Stimulated activated CD4-positive, alpha-beta T cell treated with anti-CD3 and anti-CD28 coated beads, Interleukin-2, amount 100 ng/mL, for 4 hours (primary cell): Measurements from ENCODE around the gene TLK2.
"Not testable (repeated sequence)": the region's sequence is repeated elsewhere in the genome, so short reads cannot be mapped to it uniquely, and the experiment has no call there.

Experiments used
- DNase-seq: peaks from one replicate; pipeline ENCODE4 v3.0.0-alpha.2; 2020; ENCODE audit warnings: low read depth

The TLK2 gene

DNA sequence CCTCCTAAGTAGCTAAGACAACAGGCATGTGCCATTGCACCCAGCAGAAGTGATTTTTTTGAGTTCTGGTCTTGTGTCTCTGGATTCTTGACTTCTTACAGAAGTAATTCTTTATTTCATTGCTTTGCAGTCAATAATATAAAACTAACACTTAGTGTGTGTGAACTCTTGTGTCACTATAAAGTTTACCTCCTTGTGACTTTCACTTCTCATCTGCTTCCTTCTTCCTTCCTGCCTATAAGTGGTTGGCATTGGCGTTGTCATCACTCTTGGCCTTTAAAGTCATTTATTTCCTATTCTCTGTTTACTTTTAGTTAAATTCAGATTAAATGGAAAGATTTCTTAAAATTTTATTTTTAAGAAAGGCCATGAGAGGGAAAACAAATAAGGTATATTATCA lies 12.4 kb downstream of the TLK2 start:
- not testable (repeated sequence) for DNase-seq

DNA sequence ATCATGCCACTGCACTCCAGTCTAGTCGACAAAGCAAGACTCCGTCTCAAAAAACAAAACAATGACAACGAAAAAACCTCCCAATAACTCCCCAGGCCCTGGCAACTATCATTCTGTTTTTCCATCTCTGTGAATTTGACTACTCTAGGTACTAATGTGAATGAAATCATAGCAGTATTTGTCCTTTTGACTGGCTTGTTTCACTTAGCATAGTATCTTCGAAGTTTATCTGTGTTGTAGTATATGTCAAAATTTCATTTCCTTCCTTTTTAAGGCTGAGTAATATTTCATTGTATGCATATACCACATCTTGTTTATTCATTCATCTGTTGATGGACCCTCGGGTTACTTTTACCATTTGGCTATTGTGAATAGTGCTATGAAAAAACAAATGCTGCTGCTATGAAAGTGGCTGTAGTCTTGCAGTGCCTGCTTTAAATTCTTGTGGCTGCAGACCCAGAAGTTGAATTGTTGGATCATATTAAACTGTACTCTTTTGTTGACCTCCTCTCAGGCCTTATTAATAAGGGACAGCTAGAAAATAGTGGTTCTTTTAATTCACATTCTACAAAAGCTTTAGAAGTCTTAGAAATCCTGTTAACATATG lies 14.5 kb downstream of the TLK2 start:
- DNase-seq = not testable (repeated sequence)

DNA sequence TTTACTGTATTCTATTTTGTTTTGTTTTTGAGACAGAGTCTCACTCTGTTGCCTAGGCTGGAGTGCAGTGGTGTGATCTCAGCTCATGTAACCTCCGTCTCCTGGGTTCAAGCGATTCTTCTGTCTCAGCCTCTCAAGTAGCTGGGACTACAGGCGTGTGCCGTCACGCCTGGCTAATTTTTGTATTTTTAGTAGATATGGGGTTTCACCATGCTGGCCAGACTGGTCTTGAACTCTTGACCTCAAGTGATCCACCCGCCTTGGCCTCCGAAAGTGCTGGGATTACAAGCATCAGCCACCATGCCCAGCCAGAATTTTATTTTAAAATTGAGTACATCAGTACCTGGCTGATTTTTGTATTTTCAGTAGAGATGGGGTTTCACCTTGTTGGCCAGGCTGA lies 15.4 kb downstream of the TLK2 start:
- not testable (repeated sequence) for DNase-seq

DNA sequence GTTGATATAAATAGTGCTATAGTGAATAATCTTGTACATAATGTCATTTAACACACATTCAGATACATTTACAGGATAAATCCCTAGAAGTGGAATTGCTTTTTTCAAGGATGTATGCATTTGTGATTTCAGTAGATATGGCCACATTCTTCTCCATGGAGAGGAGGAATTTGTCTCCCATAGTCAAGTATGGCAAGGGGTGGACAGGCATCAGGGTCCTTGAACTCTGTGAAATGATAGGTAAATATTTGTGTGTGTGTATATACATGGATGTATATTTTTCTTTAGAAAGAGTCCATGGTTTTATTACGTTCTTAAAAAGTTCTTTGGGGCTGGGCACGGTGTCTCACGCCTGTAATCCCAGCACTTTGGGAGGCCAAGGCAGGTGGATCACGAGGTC lies 17.7 kb downstream of the TLK2 start:
- DNase-seq = not testable (repeated sequence)

DNA sequence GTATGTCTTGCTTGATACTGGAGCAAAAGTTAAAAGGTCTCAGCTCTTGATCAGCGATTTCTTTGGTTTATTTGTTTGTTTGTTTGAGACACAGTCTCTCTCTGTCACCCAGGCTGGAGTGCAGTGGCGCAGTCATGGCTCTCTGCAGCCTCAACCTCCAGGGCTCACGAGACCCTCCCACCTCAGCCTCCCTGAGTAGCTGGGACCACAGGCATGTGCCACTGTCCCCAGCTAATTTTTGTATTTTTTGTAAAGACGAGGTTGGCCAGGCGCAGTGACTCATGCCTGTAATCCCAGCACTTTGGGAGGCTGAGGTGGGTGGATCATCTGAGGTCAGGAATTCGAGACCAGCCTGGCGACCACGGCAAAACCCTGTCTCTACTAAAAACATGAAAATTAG lies 20.2 kb downstream of the TLK2 start:
- not testable (repeated sequence) for DNase-seq

DNA sequence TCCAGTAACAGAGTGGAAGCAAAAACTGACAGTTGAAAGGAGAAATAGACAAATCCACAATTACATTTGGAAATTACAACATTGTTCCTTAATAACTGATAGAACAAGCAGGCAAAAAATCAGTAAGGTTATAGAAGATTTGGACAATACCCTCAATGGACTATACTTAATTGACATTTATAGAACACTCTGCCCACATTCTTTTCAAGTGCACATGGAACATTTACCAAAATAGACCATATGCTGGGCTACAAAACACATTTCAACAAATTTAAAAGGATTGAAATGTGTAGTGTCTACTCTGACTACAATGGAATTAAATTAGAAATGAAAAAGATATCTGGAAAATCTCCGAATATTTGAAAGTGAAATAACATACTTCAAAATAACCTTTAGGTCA lies 21.8 kb downstream of the TLK2 start:
- not testable (repeated sequence) for DNase-seq

DNA sequence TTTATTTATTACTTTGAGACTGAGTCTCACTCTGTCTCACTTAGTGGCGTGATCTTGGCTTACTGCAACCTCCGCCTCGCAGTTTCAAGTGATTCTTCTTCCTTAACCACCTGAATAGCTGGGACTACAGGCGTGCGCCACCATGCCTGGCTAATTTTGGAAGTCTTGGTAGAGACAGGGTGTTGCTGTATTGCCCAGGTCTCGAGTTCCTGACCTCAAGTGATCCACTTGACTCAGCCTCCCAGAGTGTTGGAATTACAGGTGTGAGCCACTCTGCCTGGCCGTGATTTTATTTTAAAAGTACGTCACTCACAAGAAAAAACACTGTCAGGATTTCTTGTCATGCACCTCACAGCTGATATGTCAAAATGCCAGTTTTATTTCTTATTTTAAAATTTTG lies 26.2 kb downstream of the TLK2 start:
- not testable (repeated sequence) for DNase-seq

DNA sequence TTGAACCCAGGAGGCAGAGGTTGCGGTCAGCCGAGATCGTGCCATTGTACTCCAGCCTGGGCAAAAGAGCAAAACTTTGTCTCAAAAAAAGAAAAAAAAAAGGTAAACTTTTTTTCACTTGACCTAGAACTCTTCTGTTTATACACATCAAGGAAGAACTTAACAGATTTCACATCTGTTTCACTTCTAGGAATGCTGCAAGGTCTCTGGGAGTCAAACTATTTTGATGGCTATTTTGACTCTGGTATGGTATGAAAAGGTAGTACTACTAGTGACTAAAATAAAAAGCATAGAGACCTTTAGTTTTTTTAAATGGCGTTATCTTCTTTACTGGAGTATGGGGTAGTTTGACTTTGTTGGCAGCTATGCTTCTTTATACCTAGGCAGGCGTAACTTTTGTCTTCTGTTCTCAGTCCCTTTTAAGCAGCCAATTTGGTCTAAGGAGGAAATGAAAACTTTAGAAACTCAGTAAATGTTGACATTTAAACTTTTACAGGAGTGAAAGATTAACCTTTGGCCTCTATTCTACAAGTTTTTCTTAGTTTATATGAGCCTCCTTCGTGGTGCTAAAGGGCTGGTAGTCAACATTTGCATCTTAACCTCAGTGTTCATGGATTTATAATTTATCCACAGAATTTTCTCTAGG lies 28.7 kb downstream of the TLK2 start:
- not testable (repeated sequence) for DNase-seq

DNA sequence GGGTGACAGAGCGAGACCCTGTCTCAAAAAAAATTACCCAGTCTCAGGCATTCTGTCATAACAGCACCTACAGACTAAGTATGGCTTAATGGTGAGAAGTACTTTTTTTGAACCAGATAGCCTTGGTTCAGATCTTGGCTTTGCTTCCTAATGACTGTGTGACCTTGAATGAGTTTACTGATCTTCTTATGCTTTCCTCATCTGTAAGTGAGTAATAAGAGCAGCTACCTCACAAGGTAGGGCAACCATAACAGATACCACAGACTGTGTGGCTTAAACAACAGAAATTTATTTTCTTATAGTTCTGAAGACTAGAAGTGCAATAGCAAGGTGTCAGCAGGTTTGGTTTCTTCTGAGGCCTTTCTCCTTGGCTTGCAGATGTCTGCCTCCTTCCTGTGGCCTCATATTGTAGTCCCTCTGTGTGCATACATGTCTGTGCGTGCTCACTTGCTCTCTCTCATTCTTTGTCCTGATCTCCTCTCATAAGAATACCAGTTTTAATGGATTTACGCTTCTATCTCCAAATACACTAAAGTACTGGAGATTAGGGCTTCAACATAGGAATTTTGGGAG lies 31.7 kb downstream of the TLK2 start:
- DNase-seq = not testable (repeated sequence)

DNA sequence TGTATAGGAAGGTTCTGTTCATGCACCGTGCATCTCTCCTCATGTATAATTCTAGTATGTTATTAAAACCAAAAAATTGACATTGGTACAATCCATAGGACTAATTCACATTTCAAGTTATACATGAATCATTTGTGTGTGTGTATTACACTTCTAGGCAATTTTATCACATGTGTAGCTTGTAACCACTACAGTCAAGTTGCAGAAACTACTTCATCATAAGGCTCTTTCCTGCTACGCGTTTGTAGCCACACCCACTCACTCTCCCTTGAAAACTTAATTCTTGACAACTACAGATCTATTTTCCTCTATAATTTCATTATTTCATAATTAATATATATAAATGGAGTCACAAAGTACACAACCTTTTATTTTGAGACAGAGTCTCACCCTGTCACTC lies 32.4 kb downstream of the TLK2 start:
- DNase-seq = not testable (repeated sequence)

DNA sequence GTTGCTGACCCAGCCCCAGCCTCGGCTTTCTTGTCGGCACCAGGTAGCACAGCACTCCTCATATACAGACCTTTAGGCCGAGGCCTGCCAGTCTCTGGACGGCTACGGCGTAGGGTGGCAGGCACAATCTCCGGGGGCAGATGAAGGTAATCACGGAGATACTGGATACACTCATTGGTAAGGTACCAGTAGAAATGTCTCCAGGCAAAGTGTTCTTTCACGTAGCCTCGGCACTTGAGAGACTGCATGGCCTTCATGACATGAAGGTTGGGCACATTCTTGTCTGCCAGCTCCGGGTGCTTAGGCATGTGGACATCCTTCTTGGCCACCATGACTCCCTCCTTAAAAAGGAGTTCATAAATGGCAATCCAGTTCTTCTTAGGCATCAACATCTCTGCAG lies 37.8 kb downstream of the TLK2 start:
- DNase-seq = not testable (repeated sequence)

DNA sequence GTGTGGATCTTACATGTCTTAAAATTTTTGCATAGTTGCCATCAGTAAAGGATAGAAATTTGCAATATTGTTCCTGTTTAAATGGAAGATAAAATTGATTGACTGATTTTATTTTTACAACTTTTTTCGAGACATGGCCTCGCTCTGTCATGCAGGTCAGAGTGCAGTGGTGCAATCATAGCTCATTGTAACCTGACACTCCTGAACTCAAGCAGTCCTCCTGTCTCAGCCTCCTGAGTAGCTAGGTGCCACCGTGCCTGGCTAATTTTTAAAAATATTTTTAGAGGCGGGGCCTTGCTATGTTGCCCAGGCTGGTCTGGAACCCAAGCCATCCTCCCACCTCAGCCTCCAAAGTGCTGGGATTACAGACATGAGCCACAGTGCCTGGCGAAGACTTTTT lies 42.7 kb downstream of the TLK2 start:
- not testable (repeated sequence) for DNase-seq

DNA sequence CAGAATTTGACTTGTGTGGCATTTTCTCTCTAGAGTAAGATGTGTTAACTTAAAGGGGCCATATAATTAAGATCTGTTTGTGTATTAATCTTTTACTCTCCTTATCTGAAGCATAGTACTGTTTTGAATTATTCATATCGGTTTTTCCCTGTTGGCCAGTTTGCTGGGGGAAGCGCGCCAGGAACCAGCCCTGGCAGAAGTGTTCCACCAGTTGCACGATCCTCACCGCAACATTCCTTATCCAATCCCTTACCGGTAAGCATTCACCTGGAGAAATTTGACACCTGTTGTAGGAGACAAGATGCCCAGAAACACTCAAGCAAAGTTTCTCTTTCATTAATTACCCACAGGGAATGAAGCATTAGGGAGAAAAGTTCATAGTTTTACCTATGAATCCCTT lies 45.5 kb downstream of the TLK2 start:
- not testable (repeated sequence) for DNase-seq

DNA sequence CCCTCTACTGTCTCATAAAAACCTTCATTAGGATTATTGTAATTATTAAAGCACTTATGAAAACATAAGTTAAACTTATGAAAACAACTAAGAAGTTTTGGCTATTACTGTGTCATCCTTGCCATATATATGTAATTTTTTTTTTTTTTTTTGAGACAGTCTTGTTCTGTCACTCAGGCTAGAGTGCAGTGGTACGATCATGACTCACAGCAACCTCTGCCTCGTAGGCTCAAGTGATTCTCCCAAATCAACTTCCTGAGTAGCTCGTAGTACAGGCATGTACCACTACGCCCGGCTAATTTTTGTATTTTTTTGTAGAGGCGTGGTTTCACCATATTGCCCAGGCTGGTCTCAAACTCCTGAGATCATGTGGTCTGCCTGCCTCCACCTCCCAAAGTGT lies 46.7 kb downstream of the TLK2 start:
- DNase-seq = not testable (repeated sequence)

DNA sequence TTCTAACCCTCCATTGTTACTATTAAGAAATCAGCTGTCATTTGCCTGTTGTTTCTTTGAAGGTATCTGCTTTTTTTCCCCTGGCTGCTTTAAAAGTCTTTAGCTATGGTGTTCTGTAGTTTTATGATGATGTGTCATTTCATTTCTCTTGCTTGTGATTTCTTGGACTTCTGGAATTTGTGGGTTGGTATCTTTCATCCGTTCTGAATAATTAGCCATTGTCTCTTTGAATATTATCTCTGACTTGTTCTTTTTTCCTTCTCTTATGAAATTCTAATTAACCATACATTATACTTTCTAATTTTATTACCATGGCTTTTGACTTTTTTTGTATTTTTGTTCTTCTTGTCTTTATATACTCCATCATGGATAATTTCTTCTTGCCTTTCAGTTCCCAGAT lies 52.3 kb downstream of the TLK2 start:
- DNase-seq = not testable (repeated sequence)

DNA sequence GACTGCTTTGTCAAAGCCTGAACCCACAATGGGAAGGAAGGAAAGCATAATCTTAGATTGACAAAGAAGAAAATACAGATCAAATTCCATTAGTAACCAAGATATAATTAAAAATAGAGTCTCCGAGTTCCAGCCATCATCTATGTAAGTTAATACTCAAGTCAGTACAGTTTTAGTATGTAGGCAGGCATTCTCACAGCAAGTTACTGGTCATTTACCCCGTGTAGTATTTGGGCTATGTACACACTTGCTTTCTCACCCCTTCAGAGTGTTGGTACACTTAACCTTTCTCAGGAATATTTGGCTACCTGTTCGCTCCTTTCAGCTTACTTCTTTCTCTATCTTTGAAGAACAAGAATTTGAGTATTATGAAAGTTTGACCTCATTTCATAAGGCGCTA lies 57.9 kb downstream of the TLK2 start:
- not testable (repeated sequence) for DNase-seq

DNA sequence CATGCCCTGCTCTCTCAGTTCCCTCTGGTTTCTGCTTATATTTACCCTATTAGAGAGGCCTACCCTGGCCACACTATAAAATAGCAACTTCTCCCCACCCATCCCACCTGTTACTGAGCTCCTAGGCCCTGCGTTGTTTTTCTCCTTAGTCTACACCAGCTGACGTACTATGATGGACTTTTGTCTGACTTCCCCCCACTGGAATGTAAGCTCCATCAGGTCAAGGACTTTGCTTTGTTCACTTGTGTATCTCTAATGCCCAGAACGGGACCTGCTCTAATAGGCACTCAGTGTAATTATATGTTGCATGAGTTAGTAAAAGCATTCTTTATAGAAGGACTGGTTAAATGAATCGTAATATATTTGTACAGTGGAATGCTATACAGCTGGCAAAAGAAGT lies 62.4 kb downstream of the TLK2 start:
- DNase-seq = not testable (repeated sequence)

DNA sequence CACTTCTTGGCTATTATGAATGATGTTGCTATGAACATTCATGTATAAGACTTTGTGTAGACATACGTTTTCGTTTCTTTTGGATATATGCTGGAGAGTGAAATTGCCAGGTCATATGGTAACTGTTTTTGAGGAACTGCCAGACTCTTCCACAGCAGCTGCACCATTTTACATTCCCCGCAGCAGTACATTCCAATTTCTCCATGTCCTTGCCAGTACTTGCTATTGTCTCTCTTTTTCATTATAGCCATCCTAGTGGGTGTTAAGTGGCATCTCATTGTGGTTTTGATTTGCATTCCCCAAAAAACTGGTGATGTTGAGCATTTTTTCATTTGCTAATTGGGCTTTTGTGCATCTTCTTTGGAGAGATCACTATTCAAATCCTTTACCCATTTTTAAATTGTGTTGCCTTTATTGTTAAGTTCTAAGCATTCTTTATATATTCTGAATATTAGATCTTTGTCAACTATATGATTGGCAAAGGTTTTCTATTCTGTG lies 64.7 kb downstream of the TLK2 start:
- DNase-seq = not testable (repeated sequence)

DNA sequence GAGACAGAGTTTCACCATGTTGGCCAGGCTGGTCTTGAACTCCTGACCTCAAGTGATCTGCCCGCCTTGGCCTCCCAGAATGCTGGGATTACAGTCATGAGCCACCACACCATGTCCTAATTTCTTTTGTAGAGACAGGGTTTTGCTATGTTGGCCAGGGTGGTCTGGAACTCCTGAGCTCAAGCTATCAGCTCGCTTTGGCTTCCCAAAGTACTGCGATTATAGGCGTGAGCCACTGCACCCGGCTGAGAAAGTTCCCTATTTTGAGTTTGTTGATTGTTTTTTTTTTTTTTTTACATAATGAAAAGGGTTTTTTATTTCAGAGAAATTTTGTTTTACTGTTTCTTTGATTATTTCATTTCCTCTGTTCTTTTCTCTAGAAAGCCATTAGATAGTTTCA lies 67.4 kb downstream of the TLK2 start:
- not testable (repeated sequence) for DNase-seq

DNA sequence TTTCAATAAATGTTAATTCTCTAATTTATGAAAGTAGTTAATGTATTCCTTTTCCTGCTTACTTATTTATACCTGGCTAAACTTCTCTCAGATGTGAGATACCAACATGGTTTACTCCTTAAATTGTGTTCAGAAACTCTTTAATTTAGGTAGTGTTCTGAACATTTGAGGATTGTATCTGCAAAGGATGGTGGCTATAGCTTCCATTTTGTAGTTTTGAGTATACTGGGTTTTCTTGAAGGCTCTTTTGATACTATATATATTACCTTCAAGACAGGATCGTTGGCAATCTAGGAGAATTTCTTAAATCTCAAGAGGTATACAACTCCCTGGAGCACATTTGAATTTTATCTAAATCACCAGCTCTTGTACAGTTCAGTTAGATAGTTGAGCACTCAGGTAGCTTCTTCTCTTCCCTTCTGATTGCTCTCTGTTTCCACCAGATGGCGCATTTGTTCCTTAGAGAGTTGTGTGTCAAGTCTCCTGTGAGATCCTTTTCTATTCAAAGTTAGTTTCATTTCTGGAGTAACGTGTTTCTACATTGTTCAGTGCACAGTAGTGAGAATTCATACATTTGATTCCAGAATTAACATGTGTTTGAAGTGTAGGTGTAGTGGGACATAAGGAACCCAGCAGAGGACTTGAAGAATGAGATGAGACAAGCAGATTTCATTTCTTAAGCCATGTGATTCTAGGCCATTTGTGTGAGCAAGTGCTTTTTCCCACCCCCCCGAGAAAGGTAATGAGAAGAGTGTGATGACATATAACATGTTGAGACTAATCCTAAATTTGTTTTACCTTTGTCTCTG lies 74.4 kb downstream of the TLK2 start:
- peak; percentile 35 for DNase-seq

DNA sequence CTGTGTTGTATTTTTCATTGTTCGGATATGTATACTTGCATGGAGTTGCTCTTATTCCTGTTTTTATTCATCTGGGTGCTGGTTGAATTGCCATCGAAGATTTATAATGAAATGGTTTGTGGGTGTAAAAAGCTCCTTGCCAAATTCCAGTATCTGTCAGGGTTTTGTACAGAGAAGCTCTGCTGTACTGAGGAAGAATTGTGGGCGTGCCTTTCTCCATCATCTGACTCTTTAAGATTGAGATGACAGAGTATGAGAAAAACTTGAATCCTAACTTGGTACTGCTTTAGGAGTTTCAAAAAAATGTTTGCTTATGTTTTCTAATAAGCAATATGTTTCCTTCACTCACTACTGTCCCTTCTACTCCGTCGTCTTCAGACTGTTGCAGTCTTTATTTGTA lies 78.9 kb downstream of the TLK2 start:
- not testable (repeated sequence) for DNase-seq

DNA sequence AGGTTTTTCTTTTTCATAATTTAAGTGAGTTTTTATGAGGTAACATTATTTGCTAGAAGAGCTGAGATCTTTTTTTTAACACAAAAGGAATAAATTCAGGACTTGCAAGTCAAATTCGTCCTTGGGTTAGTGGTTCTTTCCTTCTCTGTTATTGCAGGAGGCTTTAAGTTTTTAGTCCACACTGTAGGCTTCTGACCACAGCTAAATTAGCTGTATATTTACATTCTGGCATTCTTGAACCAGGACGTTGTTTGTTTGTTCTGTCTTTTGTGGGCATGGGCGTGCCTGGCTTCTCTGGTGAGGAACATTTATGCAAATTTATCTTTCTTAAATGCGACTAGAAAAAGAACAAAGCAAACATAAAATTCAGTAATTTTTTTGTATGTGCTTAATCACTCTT lies 80.3 kb downstream of the TLK2 start:
- not testable (repeated sequence) for DNase-seq

DNA sequence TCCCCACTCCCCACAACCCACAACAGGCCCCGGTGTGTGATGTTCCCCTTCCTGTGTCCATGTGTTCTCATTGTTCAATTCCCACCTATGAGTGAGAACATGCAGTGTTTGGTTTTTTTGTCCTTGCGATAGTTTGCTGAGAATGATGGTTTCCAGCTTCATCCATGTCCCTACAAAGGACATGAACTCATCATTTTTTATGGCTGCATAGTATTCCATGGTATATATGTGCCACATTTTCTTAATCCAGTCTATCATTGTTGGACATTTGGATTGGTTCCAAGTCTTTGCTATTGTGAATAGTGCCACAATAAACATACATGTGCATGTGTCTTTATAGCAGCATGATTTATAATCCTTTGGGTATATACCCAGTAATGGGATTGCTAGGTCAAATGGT lies 82.3 kb downstream of the TLK2 start:
- DNase-seq = not testable (repeated sequence)
